ENCODE results near the gene ZNF786. TPM values are rescaled to one million over a fixed set of nuclear protein-coding genes. Genes with fewer than 3 reads are reported as not detected.

Gene ZNF786
- total and polyA plus RNA-seq, 3 experiments from 2014 or later, result 8.5 to 17.3 (median 9.2) TPM

DNA sequence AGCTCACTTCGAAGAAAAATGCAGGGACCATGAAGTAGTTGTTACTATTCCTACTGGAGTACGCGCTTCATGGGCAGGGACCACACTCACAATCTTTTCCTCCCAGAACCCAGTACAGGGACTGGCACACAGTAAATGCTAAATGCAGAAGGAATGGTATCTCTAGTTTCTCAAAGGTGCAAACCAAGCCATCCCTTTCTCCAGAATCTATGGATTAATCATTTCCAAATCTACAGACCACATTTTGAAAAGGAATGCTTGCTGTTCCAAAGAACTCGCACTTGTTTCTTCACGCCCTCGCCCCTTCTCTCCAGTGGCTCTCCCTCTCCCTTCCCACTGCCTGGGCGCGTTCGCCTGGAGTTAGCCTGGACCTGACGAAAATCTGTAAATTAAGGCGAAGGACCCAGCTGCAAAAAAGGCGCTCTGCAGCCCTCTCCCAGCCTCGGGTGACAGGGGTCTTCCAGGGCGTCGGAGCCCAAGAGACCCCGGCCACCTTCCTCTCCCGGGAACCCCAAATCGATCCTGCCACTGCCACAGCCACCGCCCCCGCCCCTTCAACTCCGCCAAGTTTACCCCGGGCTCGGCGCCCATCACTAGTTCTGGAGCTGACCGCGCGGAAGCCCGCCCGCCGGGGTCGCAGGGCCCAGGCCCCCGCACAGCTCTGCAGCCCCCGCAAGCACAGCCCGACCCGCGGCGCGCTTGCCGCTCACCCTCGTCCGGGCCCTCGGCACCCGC, 62.7 kb downstream of the ZNF786 start:
- H3K4me3 ChIP-seq (ENCODE audit: low read length), result peak overlapping the region; percentile 70

DNA sequence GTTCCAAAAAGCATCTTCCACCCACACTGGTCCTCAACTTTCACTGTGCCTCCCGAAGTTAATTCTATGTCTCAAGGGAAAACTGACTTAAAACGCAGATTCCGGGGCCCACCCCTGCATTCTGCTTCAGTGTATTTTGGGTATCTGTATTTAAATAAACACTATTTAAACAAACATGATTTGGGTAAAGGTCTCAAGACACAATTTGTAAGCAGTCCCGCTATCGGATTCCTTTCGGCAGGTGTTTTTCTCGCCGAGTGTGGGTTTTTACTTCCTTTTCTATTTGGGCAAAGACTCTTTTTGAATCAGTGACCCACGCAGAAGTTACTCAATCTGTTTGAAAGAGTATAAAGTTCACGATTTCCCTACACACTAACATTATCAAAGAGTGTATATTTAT, 63.5 kb downstream of the ZNF786 start:
- Histone ChIP-seq H3K4me1 (ENCODE audit: insufficient read depth, low read length) (peaks cover 30% of the 10 kb centered on the region), H3K36me3 (ENCODE audit: insufficient read depth, low read length) (no peaks in the 10 kb centered on the region), H3K27me3 (ENCODE audit: insufficient read depth, low read length, poor library complexity, severe bottlenecking) (no peaks in the 10 kb centered on the region), H3K4me3 (ENCODE audit: low read length) (peak overlapping the region; percentile 70), H3K9me3 (ENCODE audit: low read length) (no peaks in the 10 kb centered on the region), H3K27ac (ENCODE audit: low read depth, low read length) (peak overlapping the region; percentile 88)
- Mint-ChIP-seq H3K36me3 (peaks cover 0 to 22% (median 0%) of the 10 kb centered on the region in 3 donors), H3K4me1 (peaks cover 52 to 61% (median 60%) of the 10 kb centered on the region in 3 donors), H3K27me3 (peaks cover 0 to 1% of the 10 kb centered on the region in 2 donors), H3K9me3 (no peaks in the 10 kb centered on the region), H3K27ac (peak overlapping the region; percentile 82 to 98 (median 94)), H3K4me3 (peak overlapping the region; percentile 87 to 96 (median 92))
- no peak for DNase-seq
- ChIA-PET POLR2A (no interaction called here), CTCF (interaction anchor here (3.6 to 4.5 kb wide), 2 partner anchors 21 to 39 kb away, joined by 24 to 37 read pairs; no protein-coding TSS in a partner anchor)

More for the DNA sequence above, 62.7 kb downstream of the ZNF786 start:
- H3K9me3 Mint-ChIP-seq, result no peaks in the 10 kb centered on the region
- CTCF ChIA-PET, result interaction anchor here (0.6 to 4.5 kb wide), 3 partner anchors 21 to 57 kb away, joined by 3 to 37 read pairs (median 3); no protein-coding TSS in a partner anchor
- Histone ChIP-seq H3K27me3 (ENCODE audit: insufficient read depth, low read length, poor library complexity, severe bottlenecking) (no peaks in the 10 kb centered on the region), H3K9me3 (ENCODE audit: low read length) (no peaks in the 10 kb centered on the region), H3K4me1 (ENCODE audit: insufficient read depth, low read length) (peaks cover 30% of the 10 kb centered on the region), H3K36me3 (ENCODE audit: insufficient read depth, low read length) (no peaks in the 10 kb centered on the region), H3K27ac (ENCODE audit: low read depth, low read length) (peak overlapping the region; percentile 88)
- peaks cover 0 to 1% of the 10 kb centered on the region in 2 donors for H3K27me3 Mint-ChIP-seq
- peak overlapping the region; percentile 84 to 98 (median 95) for H3K27ac Mint-ChIP-seq
- POLR2A ChIA-PET, result interaction anchor here (0.6 kb wide), 1 partner anchor 86 kb away, joined by 3 read pairs; no protein-coding TSS in a partner anchor
- H3K4me1 Mint-ChIP-seq, result peaks cover 46 to 57% (median 55%) of the 10 kb centered on the region in 3 donors
- no peak for DNase-seq
- peak overlapping the region; percentile 87 to 96 (median 92) for H3K4me3 Mint-ChIP-seq
- peaks cover 0 to 20% (median 0%) of the 10 kb centered on the region in 3 donors for H3K36me3 Mint-ChIP-seq

DNA sequence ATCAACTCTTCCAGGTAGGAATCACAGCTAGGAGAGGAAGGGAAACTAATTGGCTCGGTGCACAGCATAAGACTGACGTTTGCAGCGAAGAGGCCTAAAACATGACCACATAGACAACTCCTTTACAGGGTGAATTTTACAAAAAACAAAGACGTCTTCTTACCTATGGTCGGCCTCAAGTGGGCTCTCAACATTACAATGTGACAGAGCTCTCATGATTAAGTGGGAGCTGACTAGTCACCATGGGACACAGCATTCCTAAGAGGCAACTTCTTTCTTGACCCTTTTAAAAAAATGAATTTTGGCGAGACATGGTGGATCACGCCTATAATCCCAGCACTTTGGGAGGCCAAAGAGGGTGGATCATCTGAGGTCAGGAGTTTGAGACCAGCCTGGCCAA, 66.9 kb downstream of the ZNF786 start:
- peaks cover 0 to 3% of the 10 kb centered on the region in 2 donors for H3K27me3 Mint-ChIP-seq
- H3K36me3 Mint-ChIP-seq, result peaks cover 5 to 41% (median 13%) of the 10 kb centered on the region in 3 donors
- DNase-seq, result no peak
- CTCF ChIA-PET, result interaction anchor here (3.6 kb wide), 1 partner anchor 42 kb away, joined by 24 read pairs; no protein-coding TSS in a partner anchor
- H3K4me3 Mint-ChIP-seq, result peak overlapping the region in 1 of 7 donors; percentile 75
- H3K27me3 ChIP-seq (ENCODE audit: insufficient read depth, low read length, poor library complexity, severe bottlenecking), result no peaks in the 10 kb centered on the region
- peaks cover 51 to 63% (median 63%) of the 10 kb centered on the region in 3 donors for H3K4me1 Mint-ChIP-seq
- H3K27ac ChIP-seq (ENCODE audit: low read depth, low read length), result no peak overlapping the region
- peaks cover 24% of the 10 kb centered on the region for H3K4me1 ChIP-seq (ENCODE audit: insufficient read depth, low read length)
- H3K9me3 ChIP-seq (ENCODE audit: low read length), result no peaks in the 10 kb centered on the region
- peak overlapping the region in 7 of 8 donors; percentile 7 to 66 (median 45) for H3K27ac Mint-ChIP-seq
- no peaks in the 10 kb centered on the region for H3K9me3 Mint-ChIP-seq
- peaks cover 15% of the 10 kb centered on the region for H3K36me3 ChIP-seq (ENCODE audit: insufficient read depth, low read length)
- POLR2A ChIA-PET, result no interaction called here
- no peak overlapping the region for H3K4me3 ChIP-seq (ENCODE audit: low read length)

DNA sequence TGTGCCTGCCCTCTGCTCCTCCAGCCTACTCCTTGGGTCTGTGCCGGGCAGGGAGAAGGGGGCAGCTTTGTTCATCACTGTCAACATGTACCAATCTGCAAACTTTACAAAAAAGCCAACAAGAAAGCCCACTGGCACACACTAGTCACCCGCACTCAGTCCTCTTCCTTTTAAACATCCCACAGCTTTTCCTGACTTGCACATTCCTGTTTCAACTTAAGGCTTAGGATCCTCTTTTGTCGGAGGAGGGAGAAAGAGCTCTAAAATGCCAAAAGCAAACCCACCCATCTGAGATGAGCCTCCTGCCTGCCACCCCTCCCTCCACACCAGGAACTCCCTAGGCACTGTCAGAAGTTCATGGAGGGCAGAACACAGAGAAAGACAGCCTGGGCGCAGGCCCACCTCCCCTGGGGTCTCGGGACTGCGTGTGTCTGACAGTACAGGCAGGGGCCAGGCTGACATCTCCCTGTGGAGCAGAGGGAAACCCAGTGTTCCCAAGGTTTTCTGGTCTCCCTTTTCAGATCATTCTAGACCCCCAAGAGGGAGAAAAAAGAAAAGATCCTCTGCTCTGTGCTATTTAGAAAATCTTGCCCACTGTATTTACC, 67.7 kb downstream of the ZNF786 start:
- Histone ChIP-seq H3K27me3 (ENCODE audit: insufficient read depth, low read length, poor library complexity, severe bottlenecking) (no peaks in the 10 kb centered on the region), H3K36me3 (ENCODE audit: insufficient read depth, low read length) (peaks cover 15% of the 10 kb centered on the region), H3K9me3 (ENCODE audit: low read length) (no peaks in the 10 kb centered on the region), H3K4me1 (ENCODE audit: insufficient read depth, low read length) (peaks cover 24% of the 10 kb centered on the region), H3K4me3 (ENCODE audit: low read length) (no peak overlapping the region), H3K27ac (ENCODE audit: low read depth, low read length) (no peak overlapping the region)
- peaks cover 5 to 40% (median 13%) of the 10 kb centered on the region in 3 donors for H3K36me3 Mint-ChIP-seq
- H3K4me1 Mint-ChIP-seq, result peaks cover 50 to 62% (median 60%) of the 10 kb centered on the region in 3 donors
- CTCF ChIA-PET, result interaction anchor here (2.8 kb wide), 1 partner anchor 43 kb away, joined by 10 read pairs; no protein-coding TSS in a partner anchor
- POLR2A ChIA-PET, result no interaction called here
- peaks cover 0 to 3% of the 10 kb centered on the region in 2 donors for H3K27me3 Mint-ChIP-seq
- DNase-seq, result no peak
- H3K27ac Mint-ChIP-seq, result peak overlapping the region in 7 of 8 donors; percentile 7 to 84 (median 47)
- no peaks in the 10 kb centered on the region for H3K9me3 Mint-ChIP-seq
- H3K4me3 Mint-ChIP-seq, result no peak overlapping the region

DNA sequence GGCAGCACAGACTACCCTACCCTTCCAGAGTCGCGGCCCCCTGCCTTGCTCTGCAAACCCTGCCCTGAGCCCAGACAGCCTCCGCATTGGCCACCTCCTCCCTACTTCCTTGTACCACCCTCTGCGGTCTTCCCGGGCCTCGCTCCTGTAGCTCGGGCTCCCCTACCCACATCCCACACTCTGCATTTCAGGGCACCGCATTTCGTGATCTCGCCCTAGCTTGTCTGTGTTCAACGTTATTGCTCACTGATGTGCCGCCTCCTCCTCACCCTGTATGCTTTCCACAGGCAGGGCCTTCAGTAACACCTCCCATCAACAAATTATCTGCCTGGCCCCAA, 68.8 kb downstream of the ZNF786 start:
- DNase-seq, result no peak
- peaks cover 38 to 50% (median 49%) of the 10 kb centered on the region in 3 donors for H3K4me1 Mint-ChIP-seq
- no peaks in the 10 kb centered on the region for H3K27me3 ChIP-seq (ENCODE audit: insufficient read depth, low read length, poor library complexity, severe bottlenecking)
- no peak overlapping the region for H3K4me3 ChIP-seq (ENCODE audit: low read length)
- peaks cover 0 to 3% of the 10 kb centered on the region in 2 donors for H3K27me3 Mint-ChIP-seq
- H3K27ac ChIP-seq (ENCODE audit: low read depth, low read length), result no peak overlapping the region
- H3K36me3 Mint-ChIP-seq, result peaks cover 5 to 43% (median 15%) of the 10 kb centered on the region in 3 donors
- no peaks in the 10 kb centered on the region for H3K9me3 ChIP-seq (ENCODE audit: low read length)
- H3K4me1 ChIP-seq (ENCODE audit: insufficient read depth, low read length), result peaks cover 15% of the 10 kb centered on the region
- H3K36me3 ChIP-seq (ENCODE audit: insufficient read depth, low read length), result peaks cover 15% of the 10 kb centered on the region
- ChIA-PET POLR2A (no interaction called here), CTCF (interaction anchor here (2.8 kb wide), 1 partner anchor 44 kb away, joined by 10 read pairs; no protein-coding TSS in a partner anchor)
- peak overlapping the region in 6 of 8 donors; percentile 39 to 79 (median 64) for H3K27ac Mint-ChIP-seq
- no peaks in the 10 kb centered on the region for H3K9me3 Mint-ChIP-seq
- peak overlapping the region in 4 of 7 donors; percentile 35 to 65 (median 42) for H3K4me3 Mint-ChIP-seq

DNA sequence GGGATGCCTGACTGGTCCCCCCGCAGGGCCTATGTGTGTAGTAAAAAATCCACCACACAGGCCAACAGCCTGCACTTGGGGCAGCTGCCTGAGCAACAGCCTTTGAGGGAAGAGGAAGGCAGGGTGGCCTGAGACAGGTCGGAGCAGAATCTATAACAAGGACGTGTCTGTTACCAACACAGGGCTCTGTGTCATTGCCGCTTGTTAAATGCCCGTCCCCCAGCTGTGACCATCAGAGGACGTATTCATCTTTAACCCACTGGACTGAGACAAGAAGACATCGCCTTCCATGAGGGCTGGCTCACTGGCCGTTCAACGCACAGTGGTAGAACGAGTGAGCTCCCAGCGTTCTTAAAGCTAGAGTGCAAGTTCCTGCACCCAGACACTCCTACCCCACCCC, 70.0 kb downstream of the ZNF786 start:
- CTCF ChIA-PET, result interaction anchor here (2.8 kb wide), 1 partner anchor 45 kb away, joined by 10 read pairs; no protein-coding TSS in a partner anchor
- peaks cover 32 to 38% (median 37%) of the 10 kb centered on the region in 3 donors for H3K4me1 Mint-ChIP-seq
- H3K9me3 Mint-ChIP-seq, result no peaks in the 10 kb centered on the region
- no peaks in the 10 kb centered on the region for H3K27me3 ChIP-seq (ENCODE audit: insufficient read depth, low read length, poor library complexity, severe bottlenecking)
- H3K4me3 Mint-ChIP-seq, result no peak overlapping the region
- H3K27me3 Mint-ChIP-seq, result peaks cover 0 to 3% of the 10 kb centered on the region in 2 donors
- peaks cover 5 to 53% (median 16%) of the 10 kb centered on the region in 3 donors for H3K36me3 Mint-ChIP-seq
- POLR2A ChIA-PET, result no interaction called here
- no peak overlapping the region for H3K4me3 ChIP-seq (ENCODE audit: low read length)
- no peak overlapping the region for H3K27ac ChIP-seq (ENCODE audit: low read depth, low read length)
- H3K9me3 ChIP-seq (ENCODE audit: low read length), result no peaks in the 10 kb centered on the region
- no peak for DNase-seq
- peaks cover 3% of the 10 kb centered on the region for H3K4me1 ChIP-seq (ENCODE audit: insufficient read depth, low read length)
- peaks cover 15% of the 10 kb centered on the region for H3K36me3 ChIP-seq (ENCODE audit: insufficient read depth, low read length)
- peak overlapping the region in 3 of 8 donors; percentile 36 to 77 (median 58) for H3K27ac Mint-ChIP-seq

Data from CD8-positive, alpha-beta memory T cell (primary cell).